RCC 7860 (cell line): Measurements from ENCODE around the gene PKP3.
A peak's percentile ranks its signal among the peaks of the same experiment; 100 is the strongest.
"Not testable (repeated sequence)": the region's sequence is repeated elsewhere in the genome, so short reads cannot be mapped to it uniquely, and the experiment has no call there.

Experiments used
- DNase-seq: peaks from one replicate; pipeline ENCODE4 v3.0.0-alpha.2; 2015; ENCODE audit warnings: low spot score
- FAIRE-seq: peaks from 2 replicates; lab custom pipeline; 2012; peaks lifted over from hg19 to GRCh38; lab: Jason Lieb, UNC

Gene PKP3

GRCh38 chr11:376531-377173 lies 17.4 kb upstream of the PKP3 start:
- no peak for DNase-seq
- no peak for FAIRE-seq

- DNase-seq (no peak), FAIRE-seq (no peak)
These were observed 16.7 kb upstream of the PKP3 start for GRCh38 chr11:377174-377865.

GRCh38 chr11:377883-378500 lies 16.0 kb upstream of the PKP3 start:
- DNase-seq (no peak), FAIRE-seq (no peak)

GRCh38 chr11:379205-380094 lies 14.6 kb upstream of the PKP3 start:
- FAIRE-seq = no peak

GRCh38 chr11:380095-380480 lies 13.9 kb upstream of the PKP3 start:
- no peak for FAIRE-seq
- DNase-seq = no peak

More at GRCh38 chr11:379205-380094, 14.6 kb upstream of the PKP3 start:
- no peak for DNase-seq

GRCh38 chr11:380491-380890 lies 13.5 kb upstream of the PKP3 start:
- FAIRE-seq (no peak), DNase-seq (no peak)

- DNase-seq = no peak
- FAIRE-seq = no peak
These were observed 13.0 kb upstream of the PKP3 start for GRCh38 chr11:380996-381395.

GRCh38 chr11:381501-382072 lies 12.4 kb upstream of the PKP3 start:
- FAIRE-seq = no peak
- no peak for DNase-seq

GRCh38 chr11:382081-382629 lies 11.9 kb upstream of the PKP3 start:
- FAIRE-seq (no peak), DNase-seq (no peak)

- no peak for FAIRE-seq
- no peak for DNase-seq
These were observed 10.6 kb upstream of the PKP3 start for GRCh38 chr11:383431-383830.

- DNase-seq = no peak
- no peak for FAIRE-seq
These were observed 9.5 kb upstream of the PKP3 start for GRCh38 chr11:384511-384910.

GRCh38 chr11:385594-386351 lies 8.2 kb upstream of the PKP3 start:
- FAIRE-seq = no peak
- DNase-seq = no peak

GRCh38 chr11:386483-386882 lies 7.5 kb upstream of the PKP3 start:
- no peak for FAIRE-seq
- DNase-seq = no peak

- DNase-seq (no peak), FAIRE-seq (no peak)
These were observed 6.7 kb upstream of the PKP3 start for GRCh38 chr11:387193-387793.

GRCh38 chr11:389369-389768 lies 4.6 kb upstream of the PKP3 start:
- FAIRE-seq = peak; percentile 80
- DNase-seq = not testable (repeated sequence)

GRCh38 chr11:390175-390574 lies 3.8 kb upstream of the PKP3 start:
- FAIRE-seq = no peak
- DNase-seq = no peak

- FAIRE-seq (no peak), DNase-seq (no peak)
These were observed 2.6 kb upstream of the PKP3 start for GRCh38 chr11:391117-392017.

GRCh38 chr11:392102-392777 lies 1.8 kb upstream of the PKP3 start:
- FAIRE-seq = no peak
- DNase-seq = no peak
